ENCODE results near the gene MAT2B. TPM values are rescaled to one million over a fixed set of nuclear protein-coding genes. Genes with fewer than 3 reads are reported as not detected.

Gene MAT2B
- total and polyA plus RNA-seq, 2 of the 8 experiments (the other 6 are each of a cell fraction or from before 2014, with no cell fraction given), result 33.9 to 65.2 TPM

DNA sequence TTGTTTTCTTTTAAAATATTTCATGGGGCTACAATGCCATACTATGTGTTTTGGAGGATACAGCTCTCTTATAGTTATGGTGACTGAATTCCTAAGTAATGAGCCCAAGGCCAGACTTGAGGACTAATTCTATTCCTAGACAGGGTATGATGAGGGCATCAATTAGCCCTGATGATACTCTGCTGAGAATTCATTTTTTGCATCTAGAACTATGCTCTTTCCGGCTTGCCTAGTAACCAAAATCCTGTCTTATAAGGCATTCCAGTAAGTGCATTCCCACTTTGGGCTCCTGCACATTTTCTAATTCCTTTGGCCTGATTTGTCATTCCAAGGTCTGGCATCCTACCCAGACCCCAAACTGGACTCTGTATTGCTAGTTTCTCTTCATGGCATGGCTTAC lies 62.4 kb downstream of the MAT2B start (continued):
- TF ChIP-seq, protein P1, sequence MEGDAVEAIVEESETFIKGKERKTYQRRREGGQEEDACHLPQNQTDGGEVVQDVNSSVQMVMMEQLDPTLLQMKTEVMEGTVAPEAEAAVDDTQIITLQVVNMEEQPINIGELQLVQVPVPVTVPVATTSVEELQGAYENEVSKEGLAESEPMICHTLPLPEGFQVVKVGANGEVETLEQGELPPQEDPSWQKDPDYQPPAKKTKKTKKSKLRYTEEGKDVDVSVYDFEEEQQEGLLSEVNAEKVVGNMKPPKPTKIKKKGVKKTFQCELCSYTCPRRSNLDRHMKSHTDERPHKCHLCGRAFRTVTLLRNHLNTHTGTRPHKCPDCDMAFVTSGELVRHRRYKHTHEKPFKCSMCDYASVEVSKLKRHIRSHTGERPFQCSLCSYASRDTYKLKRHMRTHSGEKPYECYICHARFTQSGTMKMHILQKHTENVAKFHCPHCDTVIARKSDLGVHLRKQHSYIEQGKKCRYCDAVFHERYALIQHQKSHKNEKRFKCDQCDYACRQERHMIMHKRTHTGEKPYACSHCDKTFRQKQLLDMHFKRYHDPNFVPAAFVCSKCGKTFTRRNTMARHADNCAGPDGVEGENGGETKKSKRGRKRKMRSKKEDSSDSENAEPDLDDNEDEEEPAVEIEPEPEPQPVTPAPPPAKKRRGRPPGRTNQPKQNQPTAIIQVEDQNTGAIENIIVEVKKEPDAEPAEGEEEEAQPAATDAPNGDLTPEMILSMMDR (IDR thresholded peaks at IDR 0.05; ENCODE audit: control extremely low read depth in 1 of 3, insufficient read depth in 1 of 3, low read depth in 1 of 3, low read length in 3 of 3), result no peak
- TF ChIP-seq SIN3A (conservative IDR thresholded peaks at IDR 0.05 in 1 of 2, IDR thresholded peaks at IDR 0.05 in 1 of 2; ENCODE audit: low read depth in 1 of 2, low read length in 2 of 2), result no peak
- TF ChIP-seq, protein P2, sequence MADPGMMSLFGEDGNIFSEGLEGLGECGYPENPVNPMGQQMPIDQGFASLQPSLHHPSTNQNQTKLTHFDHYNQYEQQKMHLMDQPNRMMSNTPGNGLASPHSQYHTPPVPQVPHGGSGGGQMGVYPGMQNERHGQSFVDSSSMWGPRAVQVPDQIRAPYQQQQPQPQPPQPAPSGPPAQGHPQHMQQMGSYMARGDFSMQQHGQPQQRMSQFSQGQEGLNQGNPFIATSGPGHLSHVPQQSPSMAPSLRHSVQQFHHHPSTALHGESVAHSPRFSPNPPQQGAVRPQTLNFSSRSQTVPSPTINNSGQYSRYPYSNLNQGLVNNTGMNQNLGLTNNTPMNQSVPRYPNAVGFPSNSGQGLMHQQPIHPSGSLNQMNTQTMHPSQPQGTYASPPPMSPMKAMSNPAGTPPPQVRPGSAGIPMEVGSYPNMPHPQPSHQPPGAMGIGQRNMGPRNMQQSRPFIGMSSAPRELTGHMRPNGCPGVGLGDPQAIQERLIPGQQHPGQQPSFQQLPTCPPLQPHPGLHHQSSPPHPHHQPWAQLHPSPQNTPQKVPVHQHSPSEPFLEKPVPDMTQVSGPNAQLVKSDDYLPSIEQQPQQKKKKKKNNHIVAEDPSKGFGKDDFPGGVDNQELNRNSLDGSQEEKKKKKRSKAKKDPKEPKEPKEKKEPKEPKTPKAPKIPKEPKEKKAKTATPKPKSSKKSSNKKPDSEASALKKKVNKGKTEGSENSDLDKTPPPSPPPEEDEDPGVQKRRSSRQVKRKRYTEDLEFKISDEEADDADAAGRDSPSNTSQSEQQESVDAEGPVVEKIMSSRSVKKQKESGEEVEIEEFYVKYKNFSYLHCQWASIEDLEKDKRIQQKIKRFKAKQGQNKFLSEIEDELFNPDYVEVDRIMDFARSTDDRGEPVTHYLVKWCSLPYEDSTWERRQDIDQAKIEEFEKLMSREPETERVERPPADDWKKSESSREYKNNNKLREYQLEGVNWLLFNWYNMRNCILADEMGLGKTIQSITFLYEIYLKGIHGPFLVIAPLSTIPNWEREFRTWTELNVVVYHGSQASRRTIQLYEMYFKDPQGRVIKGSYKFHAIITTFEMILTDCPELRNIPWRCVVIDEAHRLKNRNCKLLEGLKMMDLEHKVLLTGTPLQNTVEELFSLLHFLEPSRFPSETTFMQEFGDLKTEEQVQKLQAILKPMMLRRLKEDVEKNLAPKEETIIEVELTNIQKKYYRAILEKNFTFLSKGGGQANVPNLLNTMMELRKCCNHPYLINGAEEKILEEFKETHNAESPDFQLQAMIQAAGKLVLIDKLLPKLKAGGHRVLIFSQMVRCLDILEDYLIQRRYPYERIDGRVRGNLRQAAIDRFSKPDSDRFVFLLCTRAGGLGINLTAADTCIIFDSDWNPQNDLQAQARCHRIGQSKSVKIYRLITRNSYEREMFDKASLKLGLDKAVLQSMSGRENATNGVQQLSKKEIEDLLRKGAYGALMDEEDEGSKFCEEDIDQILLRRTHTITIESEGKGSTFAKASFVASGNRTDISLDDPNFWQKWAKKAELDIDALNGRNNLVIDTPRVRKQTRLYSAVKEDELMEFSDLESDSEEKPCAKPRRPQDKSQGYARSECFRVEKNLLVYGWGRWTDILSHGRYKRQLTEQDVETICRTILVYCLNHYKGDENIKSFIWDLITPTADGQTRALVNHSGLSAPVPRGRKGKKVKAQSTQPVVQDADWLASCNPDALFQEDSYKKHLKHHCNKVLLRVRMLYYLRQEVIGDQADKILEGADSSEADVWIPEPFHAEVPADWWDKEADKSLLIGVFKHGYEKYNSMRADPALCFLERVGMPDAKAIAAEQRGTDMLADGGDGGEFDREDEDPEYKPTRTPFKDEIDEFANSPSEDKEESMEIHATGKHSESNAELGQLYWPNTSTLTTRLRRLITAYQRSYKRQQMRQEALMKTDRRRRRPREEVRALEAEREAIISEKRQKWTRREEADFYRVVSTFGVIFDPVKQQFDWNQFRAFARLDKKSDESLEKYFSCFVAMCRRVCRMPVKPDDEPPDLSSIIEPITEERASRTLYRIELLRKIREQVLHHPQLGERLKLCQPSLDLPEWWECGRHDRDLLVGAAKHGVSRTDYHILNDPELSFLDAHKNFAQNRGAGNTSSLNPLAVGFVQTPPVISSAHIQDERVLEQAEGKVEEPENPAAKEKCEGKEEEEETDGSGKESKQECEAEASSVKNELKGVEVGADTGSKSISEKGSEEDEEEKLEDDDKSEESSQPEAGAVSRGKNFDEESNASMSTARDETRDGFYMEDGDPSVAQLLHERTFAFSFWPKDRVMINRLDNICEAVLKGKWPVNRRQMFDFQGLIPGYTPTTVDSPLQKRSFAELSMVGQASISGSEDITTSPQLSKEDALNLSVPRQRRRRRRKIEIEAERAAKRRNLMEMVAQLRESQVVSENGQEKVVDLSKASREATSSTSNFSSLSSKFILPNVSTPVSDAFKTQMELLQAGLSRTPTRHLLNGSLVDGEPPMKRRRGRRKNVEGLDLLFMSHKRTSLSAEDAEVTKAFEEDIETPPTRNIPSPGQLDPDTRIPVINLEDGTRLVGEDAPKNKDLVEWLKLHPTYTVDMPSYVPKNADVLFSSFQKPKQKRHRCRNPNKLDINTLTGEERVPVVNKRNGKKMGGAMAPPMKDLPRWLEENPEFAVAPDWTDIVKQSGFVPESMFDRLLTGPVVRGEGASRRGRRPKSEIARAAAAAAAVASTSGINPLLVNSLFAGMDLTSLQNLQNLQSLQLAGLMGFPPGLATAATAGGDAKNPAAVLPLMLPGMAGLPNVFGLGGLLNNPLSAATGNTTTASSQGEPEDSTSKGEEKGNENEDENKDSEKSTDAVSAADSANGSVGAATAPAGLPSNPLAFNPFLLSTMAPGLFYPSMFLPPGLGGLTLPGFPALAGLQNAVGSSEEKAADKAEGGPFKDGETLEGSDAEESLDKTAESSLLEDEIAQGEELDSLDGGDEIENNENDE (IDR thresholded peaks at IDR 0.05; ENCODE audit: insufficient replicate concordance, low read length), result no peak
- TF ChIP-seq EP300 (IDR thresholded peaks at IDR 0.05; ENCODE audit: borderline replicate concordance in 1 of 2, low read depth in 2 of 2, low read length in 2 of 2), result no peak
- no peak for TF ChIP-seq POLR2AphosphoS5 (IDR thresholded peaks at IDR 0.05; ENCODE audit: low read depth, low read length)
